Endometrial microvascular endothelial cells (primary cell): Measurements from ENCODE around the gene ZNF429. TPM values are rescaled to one million over a fixed set of nuclear protein-coding genes. Genes with fewer than 3 reads are reported as not detected.
"Not testable (repeated sequence)": the region's sequence is repeated elsewhere in the genome, so short reads cannot be mapped to it uniquely, and the experiment has no call there.

Experiments used
- in situ Hi-C: cut with HindIII; loops from 2 replicates; pipeline ENCODE4 v1.10.0; 2017; ENCODE audit warnings: low sequenced_read_pairs, low pct_unique_long_range_greater_than_20kb; ENCODE audit errors: inconsistent ontology term
- total RNA-seq: library from RNA; depleted of rRNA; stranded (reverse); fragments of >200 nt; gene quantifications from one replicate; pipeline ENCODE4 v1.2.3, GENCODE V29; 2015; ENCODE audit errors: inconsistent ontology term

The ZNF429 gene
- 2.7 TPM for total RNA-seq

- in situ Hi-C loops, result no loop called here
Measured at GRCh38 chr19:21505459-21506451, at the start of gene ZNF429. Gene ZNF429 (plus strand): TSS chr19:21505602. CDS start chr19:21505772, 170 bp downstream.

GRCh38 chr19:21460686-21461085 lies 44.7 kb upstream of the ZNF429 start:
- in situ Hi-C loops, result no loop called here

GRCh38 chr19:21462540-21462939 lies 42.9 kb upstream of the ZNF429 start:
- in situ Hi-C loops, result no loop called here

GRCh38 chr19:21463449-21464105 lies 41.8 kb upstream of the ZNF429 start:
- in situ Hi-C loops, result no loop called here

- in situ Hi-C loops, result no loop called here
Measured at GRCh38 chr19:21466627-21467026, 38.8 kb upstream of the ZNF429 start.

- in situ Hi-C loops, result no loop called here
Measured at GRCh38 chr19:21468791-21469190, 36.6 kb upstream of the ZNF429 start.

GRCh38 chr19:21472507-21472906 lies 32.9 kb upstream of the ZNF429 start:
- in situ Hi-C loops, result no loop called here

- in situ Hi-C loops, result no loop called here
Measured at GRCh38 chr19:21474671-21475181, 30.7 kb upstream of the ZNF429 start.

GRCh38 chr19:21482361-21482760 lies 23.0 kb upstream of the ZNF429 start:
- in situ Hi-C loops, result not testable (repeated sequence)

- in situ Hi-C loops, result no loop called here
Measured at GRCh38 chr19:21482863-21483276, 22.5 kb upstream of the ZNF429 start.

GRCh38 chr19:21483589-21484170 lies 21.7 kb upstream of the ZNF429 start:
- in situ Hi-C loops, result no loop called here

- in situ Hi-C loops, result no loop called here
Measured at GRCh38 chr19:21484631-21485030, 20.8 kb upstream of the ZNF429 start.

GRCh38 chr19:21485926-21486325 lies 19.5 kb upstream of the ZNF429 start:
- in situ Hi-C loops, result no loop called here

- in situ Hi-C loops, result no loop called here
Measured at GRCh38 chr19:21487969-21488368, 17.4 kb upstream of the ZNF429 start.

GRCh38 chr19:21491146-21491545 lies 14.3 kb upstream of the ZNF429 start:
- in situ Hi-C loops, result no loop called here

- in situ Hi-C loops, result no loop called here
Measured at GRCh38 chr19:21492947-21493906, 12.2 kb upstream of the ZNF429 start.

- in situ Hi-C loops, result no loop called here
Measured at GRCh38 chr19:21496876-21497275, 8.5 kb upstream of the ZNF429 start.

- in situ Hi-C loops, result no loop called here
Measured at GRCh38 chr19:21498651-21499050, 6.8 kb upstream of the ZNF429 start.
